Inflammatory macrophage (primary cell): Measurements from ENCODE around the gene KNDC1.
"Not testable (repeated sequence)": the region's sequence is repeated elsewhere in the genome, so short reads cannot be mapped to it uniquely, and the experiment has no call there.

Experiments used
- DNase-seq, 2 donors: peaks; one replicate each; pipeline ENCODE4 v3.0.0-alpha.2; 2020 to 2022
- total RNA-seq, 18 experiments: gene quantifications; one replicate each; lab custom pipeline; 2026; ENCODE audit warnings: mixed read lengths in 6 of 18, inconsistent platforms in 2 of 18; lab: John Stamatoyannopoulos, UW

KNDC1 gene, protein sequence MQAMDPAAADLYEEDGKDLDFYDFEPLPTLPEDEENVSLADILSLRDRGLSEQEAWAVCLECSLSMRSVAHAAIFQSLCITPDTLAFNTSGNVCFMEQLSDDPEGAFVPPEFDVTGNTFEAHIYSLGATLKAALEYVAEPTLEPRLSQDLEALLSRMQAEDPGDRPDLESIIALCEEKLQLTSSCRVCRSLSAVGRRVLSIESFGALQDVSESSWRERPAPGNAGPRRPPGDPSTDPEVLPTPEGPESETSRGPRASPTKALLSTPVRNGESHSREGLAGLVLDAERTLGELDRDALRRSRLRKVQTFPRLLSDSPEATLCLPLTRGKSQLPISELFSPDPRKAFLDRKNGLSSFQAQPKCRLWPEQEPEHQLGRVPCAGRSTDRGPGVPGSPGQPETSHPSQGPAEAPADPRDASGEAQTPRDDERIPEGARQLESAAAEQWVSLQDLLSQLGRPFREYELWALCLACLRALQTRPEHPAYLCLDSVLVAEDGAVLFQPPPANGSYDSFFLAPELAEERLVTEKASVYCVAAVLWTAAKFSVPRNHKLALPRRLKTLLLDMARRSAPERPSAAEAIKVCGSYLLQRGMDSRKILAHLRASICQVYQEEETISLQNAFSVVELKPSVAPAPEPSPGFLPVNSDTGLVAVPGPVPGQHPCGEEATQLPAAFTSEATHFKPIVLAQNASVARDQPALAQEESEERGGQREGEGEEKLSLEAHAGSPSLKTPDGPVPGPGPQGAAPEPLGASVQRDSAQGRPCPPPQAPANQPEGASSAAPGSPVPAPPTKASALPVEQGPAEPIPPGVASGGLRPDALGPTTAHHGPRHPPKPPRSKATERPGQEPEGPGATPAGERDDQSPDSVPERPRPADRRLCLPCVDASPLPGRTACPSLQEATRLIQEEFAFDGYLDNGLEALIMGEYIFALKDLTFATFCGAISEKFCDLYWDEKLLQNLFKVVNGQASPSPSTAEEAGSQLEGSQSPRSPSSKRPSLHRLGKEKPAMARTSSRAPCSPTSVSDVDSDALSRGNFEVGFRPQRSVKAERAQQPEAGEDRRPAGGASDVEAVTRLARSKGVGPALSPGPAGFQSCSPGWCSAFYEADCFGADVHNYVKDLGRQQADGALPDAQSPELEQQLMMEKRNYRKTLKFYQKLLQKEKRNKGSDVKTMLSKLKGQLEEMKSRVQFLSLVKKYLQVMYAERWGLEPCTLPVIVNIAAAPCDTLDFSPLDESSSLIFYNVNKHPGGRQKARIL (N-terminal part only)
- 0 to 3.2 (median 0.30) reads per million in 18 experiments for total RNA-seq

GRCh38 chr10:133159950-133160825 is at the start of gene KNDC1:
Gene KNDC1 (plus strand): TSS chr10:133160219. CDS start chr10:133160468, 249 bp downstream.
- peak in 1 of 2 donors; percentile 4 for DNase-seq

DNA sequence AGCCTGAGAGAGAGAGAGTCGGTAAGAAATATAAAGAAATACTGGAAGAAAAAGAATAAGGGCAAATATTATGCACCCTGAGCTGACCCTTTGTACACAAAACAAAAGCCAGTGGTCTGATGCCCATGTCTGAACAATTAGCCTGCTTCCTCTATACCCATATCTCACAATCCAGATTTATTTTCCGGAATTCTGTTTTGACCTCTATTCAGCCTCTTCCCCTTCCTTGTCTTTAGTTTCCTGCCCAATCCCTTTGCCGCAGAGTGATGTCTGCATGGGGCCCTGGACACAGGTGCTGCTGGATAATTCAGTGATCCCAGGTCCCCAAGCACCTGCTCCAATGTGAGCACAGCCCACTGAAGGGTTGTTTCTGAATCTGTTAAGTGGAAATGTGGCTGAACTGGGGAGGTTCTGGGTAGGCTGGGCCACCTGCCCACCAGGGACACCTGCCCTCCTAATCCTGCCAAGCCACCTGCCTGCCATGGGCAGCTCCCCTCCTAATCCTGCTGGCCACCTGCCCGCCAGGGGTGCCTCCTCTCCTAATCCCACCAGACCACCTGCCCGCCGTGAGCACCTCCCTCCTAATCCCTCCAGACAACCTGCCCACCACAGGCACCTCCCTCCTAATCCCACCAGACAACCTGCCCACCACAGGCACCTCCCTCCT is 49.3 kb upstream of the KNDC1 start:
- DNase-seq = no peak

GRCh38 chr10:133111640-133112039 is 48.4 kb upstream of the KNDC1 start:
- not testable (repeated sequence) for DNase-seq

DNA sequence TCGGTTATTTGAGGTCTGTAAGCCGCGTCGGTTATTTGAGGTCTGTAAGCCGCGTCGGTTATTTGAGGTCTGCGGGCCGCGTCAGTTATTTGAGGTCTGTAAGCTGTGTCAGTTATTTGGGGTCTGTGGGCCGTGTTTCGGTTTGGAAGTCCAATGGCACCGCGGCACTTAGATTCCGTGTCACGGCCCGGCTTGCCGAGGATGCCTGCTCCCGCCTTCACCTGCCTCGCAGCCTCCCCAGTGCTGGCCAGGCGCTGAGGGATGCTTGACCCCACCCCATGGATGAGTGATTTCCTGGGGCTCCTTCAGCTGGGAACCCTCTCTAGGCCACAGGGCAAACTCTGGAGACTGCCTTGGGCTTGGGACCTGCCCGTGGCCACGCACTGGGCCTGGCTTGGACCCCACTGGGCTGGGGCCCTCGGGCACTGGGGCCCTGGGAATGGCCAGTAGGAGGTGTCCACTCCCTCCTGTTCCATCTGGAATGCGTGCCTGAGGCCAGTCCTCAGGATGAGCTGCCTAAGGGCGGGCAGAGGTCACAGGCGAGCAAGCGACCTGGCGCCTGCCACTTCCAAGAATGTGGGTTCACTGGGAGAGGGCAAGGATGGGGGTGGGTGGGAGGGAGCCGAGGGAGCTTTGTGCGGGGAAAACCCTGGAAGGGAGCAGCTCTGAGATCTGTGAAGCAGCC is 46.7 kb upstream of the KNDC1 start:
- DNase-seq = no peak

GRCh38 chr10:133113847-133114246 is 46.2 kb upstream of the KNDC1 start:
- no peak for DNase-seq

- DNase-seq = no peak
Observed at GRCh38 chr10:133114251-133114650, 45.8 kb upstream of the KNDC1 start.

- no peak for DNase-seq
Observed at GRCh38 chr10:133114726-133115452, 45.1 kb upstream of the KNDC1 start.

GRCh38 chr10:133115453-133115842 is 44.6 kb upstream of the KNDC1 start:
- no peak for DNase-seq

GRCh38 chr10:133115976-133116375 is 44.0 kb upstream of the KNDC1 start:
- no peak for DNase-seq

DNA sequence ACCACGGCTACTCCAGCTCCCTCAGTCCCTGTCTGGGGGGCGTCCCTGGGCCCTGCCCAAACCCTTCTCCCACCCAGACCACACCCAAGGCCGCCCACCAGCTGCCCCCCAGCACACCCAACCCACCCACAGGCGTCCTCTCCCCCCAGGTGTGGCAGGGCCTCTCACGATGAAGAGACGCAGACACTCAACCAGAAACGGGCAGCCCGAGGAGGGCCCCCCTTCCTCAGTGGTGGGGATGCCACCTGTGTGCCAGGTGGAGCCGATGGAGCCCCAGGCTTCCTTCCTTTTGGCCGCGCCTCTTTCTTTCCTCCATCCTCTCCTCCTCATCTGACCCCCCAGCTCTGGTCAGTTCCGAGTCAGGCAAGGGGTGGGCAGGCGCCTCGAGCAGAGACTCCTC is 43.6 kb upstream of the KNDC1 start:
- no peak for DNase-seq

DNA sequence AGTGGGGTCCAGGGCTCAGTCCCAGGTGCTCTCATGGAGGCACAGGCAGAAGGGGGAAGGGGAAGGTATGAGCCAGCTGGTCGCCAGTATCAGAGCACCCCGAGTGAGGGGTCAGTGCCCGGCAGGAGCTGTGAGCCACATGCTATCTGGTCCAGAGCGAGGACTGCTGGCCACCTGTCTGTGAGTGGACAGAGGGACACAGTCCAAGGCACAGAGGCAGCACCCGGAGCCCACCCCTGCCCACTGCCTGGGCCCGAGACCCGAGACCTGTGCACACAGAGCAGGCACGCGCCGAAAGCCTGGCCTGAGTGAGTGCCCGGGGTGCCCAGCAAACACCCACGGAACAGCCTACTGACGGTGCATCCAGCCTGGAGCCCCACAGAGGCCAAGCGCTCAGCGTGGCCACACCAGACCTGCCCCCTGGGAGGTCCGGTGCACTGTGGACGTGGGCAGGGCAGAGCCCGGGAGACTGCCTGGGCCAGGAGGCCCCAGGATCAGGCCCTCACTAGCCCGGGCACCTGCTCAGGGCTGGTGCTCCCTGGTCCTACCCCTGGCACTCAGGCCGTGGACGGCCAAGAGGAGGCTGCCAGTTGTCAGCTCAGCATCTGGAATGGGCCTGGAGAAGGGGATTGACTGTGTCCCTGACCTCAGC is 42.9 kb upstream of the KNDC1 start:
- no peak for DNase-seq

- no peak for DNase-seq
Observed at GRCh38 chr10:133117688-133118071, 42.3 kb upstream of the KNDC1 start.

DNA sequence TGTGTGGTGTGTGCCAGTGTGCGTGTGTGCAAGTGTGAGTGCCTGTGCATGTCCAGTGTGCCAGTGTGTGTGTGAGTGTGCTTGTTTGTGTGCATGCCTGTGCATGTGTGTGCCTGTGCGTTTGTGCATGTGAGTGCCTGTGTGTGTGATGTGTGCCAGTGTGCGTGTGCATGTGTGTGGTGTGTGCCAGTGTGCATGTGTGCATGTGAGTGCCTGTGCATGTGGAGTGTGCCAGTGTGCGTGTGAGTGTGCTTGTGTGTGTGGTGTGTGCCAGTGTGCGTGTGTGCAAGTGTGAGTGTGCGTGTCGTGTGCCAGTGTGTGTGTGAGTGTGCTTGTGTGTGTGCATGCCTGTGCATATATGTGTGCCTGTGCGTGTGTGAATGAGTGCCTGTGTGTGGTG is 38.5 kb upstream of the KNDC1 start:
- no peak for DNase-seq

DNA sequence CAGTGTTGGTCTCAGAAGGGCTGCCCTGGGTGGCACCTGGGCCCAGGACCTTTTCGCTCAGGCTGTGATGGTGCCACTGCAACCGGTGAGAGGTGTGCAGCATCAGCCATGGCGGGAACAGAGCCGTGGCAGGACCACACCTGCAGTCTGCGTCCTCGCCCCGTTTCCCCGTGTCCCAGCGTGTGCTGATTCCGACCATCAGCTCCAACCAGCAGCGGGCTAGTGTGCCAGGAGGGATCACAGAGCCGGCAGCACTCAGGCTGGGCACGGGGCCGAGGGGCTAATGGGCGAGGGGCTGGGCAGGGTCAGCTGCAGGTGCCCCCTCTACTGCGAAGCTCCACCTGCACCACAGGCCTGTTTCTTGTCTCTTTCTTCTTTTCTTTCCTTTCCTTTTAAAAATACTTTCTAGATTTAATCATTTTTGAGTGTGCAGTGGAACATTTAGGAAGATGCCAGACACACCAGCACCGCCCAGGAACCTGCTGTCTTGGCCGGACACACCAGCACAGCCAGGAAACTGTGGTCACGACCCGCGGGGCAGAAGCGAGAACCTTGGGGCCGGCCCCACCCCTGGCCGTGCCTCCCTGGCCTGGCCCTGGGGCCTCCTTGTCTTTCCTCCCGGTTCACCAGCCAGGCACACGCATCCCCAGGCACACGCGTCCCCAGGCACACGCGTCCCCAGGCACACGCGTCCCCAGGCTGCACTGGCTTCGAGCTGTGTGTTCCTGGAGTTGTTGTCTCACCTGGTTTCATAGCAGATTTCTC is 37.7 kb upstream of the KNDC1 start:
- DNase-seq = no peak

GRCh38 chr10:133123050-133123745 is 36.8 kb upstream of the KNDC1 start:
- DNase-seq = peak in 1 of 2 donors; percentile 24

DNA sequence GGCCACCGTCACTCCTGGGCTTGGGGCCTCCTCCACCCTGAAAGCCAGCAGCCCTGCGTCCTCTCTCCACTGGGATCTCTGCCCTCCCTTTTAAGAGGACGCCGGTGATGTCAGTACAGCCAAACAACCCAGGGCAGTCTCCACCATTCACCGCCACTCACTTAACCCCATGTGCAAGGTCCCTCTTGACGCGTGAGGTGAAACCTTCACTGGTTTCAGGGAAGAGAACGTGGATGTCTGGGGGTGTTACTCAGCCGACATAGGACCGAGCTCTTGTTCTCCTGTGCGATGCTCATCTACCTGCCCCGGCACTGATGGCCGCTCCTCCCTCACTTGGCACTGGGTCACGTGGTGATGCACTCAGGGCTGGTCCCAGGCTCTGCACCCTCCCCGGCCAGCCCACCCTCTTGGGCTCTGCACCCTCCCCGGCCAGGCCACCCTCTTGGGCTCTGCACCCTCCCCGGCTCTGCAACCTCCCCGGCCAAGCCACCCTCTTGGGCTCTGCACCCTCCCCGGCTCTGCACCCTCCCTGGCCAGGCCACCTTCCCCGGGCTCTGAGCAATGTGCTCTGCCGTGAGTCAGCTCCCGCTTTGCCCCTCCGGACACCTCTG is 36.2 kb upstream of the KNDC1 start:
- no peak for DNase-seq
